Activated CD4-positive, alpha-beta T cell treated with anti-CD3 and anti-CD28 coated beads, Interleukin-2, Interleukin-6, amounts not matched to agents 100 ng/mL and 50 ng/mL, durations not matched to agents 16 hours and 8 hours (primary cell): Measurements from ENCODE around the gene TBC1D2B.
"Not testable (repeated sequence)": the region's sequence is repeated elsewhere in the genome, so short reads cannot be mapped to it uniquely, and the experiment has no call there.

ENCODE experiments used
- DNase-seq: peaks from one replicate; pipeline ENCODE4 v3.0.0-alpha.2; 2020

The TBC1D2B gene

DNA sequence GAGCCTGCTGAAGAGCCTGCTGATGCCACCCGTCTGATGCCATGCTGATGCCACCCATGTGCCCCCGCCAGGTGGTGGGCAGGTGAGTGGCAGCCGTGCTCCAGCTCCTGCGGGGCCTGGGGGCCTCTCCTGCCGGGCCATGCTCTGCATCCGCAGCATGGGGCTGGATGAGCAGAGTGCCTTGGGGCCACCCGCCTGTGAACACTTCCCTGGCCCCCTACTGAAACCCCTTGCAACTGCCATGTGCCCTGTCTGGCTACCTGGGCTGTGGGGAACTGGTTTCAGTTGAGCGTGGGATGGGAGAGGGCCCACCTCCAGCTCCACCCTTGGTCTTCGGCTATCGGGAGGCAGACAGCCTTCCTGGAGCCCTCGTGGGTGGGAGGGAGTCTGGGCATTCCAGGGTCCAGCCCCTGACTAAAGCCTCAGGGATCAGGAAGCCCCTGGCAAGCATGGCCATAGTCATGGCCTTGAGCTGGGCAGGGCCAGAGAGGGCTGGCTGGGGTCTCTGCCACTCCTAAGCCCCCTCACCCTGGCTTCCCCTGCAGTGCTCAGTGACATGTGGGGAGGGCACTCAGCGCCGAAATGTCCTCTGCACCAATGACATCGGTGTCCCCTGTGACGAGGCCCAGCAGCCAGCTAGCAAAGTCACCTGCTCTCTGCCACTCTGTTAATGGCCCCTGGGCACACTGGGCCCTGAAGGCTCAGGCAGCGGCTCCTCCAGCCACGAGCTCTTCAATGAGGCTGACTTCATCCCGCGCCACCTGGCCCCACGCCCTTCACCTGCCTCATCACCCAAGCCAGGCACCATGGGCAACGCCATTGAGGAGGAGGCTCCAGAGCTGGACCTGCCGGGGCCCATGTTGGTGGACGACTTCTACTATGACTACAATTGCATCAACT lies 92.2 kb downstream of the TBC1D2B start:
- no peak for DNase-seq

DNA sequence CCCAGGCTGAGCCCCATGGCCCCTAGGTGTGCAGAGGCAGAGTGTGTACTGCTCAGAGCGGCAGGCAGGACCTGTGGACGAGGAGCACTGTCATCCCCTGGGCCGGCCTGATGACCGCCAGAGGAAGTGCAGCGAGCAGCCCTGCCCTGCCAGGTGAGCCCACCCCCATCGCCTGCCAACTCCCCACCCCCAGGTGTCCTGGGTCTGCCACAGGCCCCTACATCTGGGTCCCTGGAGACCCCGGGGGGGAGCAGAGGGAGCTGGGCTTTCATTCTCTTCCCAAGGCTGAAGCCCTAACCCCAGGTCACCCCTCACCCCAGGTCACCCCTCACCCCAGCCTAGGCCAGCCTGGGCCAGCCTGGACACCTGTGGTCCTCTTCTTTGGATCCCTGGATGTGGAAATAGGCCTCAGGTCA lies 93.1 kb downstream of the TBC1D2B start:
- DNase-seq = no peak

DNA sequence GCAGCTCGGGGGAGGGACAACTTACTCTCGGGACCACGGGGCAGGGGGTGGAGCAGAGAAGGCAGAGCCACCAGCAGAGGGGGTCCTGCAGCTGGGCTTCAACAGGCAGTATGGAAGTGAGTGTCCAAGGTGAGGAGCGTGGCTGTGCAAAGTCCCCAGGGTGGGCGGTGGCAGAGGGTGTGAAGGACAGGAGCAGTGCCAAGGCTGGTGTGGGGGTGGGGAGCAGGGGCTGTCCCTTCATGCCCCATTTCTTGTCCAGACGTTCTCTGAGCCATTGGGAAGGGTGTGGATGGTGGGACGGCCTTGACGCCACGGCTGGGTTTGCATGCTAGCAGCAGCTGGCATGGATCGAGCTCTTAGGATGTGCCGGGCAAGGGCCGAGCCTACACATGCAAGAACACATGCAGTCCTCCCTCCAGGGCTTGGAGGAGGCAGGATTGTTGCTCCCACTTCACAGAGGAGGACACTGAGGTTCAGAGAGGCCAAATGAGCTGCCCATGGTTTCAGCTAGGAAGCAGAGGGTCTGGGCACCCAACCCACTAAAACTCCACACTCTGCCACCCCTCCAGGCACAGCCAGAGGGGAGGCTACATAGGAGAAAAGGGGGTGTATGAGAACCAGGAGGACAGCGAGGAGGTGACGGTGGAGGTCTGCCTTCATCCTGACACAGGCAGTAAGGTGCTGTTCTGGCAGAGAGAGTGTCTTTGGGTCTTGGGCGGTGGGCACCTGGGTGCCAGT lies 93.6 kb downstream of the TBC1D2B start:
- no peak for DNase-seq

DNA sequence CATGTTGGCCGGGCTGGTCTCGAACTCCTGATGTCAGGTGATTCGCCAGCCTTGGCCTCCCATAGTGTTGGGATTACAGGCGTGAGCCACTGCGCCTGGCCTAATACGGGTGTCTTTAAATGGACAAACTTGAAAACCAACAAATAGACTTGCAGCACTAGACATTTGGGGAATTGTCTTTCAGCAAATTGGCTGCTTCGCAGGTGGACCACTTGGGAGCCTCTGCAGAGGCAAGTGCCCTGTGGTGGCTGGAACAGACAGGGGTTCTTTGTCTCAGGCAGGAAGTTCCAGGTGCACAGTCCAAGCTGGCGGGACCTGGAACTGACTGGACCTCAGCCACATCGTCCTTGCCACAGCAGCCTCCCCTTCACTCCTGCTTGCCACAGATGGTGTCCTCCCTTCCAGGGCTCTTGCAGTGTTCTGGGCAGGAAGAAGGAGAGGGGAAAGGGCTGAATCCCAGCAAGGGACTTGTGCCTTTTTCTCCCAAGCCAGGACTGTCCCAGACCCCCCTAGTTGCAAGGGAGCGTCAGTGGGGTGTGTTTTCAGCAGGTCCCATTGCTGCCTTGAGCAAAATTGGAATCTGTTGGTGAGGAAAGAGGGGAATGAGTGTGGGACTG lies 94.3 kb downstream of the TBC1D2B start:
- DNase-seq = no peak

DNA sequence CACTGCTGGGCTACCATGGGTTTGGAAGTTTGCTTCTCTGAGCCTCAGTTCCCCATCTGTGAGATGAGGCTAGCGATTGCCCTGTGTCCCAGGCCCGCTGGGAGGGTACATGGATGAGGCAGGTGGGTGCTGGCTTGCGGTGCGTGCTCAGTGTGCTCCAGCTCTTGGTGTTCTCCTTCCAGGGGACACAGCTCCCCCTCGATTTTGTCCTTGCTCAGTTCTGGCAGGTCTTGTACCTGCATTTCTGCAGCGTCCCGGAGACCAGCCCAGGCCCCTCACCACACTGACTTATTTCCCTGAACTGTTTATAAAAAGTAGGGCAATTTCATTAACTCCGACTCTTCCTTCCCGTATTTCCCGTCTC lies 95.4 kb downstream of the TBC1D2B start:
- no peak for DNase-seq

DNA sequence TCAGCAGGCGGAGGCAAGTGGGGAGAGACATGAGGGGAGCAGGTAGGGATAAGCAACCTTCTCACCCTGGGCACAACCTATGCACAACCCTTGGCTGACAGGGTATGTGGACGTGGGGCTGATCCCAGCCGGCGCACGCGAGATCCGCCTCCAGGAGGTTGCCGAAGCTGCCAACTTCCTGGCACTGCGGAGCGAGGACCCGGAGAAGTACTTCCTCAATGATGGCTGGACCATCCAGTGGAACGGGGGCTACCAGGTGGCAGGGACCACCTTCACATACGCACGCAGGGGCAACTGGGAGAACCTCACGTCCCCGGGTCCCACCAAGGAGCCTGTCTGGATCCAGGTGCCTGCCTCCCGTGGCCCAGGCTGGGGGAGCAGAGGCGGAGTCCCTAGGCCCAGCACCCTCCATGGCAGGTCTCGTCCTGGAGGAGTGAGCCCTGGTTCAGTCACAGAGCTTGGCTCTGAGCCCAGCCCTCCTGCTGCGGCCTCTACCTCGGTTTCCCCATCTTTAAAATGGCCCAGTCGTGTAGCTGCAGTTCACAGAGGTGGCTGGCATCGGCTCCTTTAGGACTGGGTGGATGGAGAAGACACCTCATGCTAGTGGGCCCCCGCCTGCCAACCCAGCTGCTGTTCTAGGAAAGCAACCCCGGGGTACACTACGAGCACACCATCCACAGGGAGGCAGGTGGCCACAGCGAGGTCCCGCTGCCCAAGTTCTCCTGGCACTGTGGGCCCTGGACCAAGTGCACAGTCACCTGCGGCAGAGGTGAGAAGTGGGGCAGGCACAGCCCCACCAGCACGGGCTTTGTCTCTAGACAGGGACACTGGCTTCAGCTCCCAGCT lies 96.0 kb downstream of the TBC1D2B start:
- no peak for DNase-seq

DNA sequence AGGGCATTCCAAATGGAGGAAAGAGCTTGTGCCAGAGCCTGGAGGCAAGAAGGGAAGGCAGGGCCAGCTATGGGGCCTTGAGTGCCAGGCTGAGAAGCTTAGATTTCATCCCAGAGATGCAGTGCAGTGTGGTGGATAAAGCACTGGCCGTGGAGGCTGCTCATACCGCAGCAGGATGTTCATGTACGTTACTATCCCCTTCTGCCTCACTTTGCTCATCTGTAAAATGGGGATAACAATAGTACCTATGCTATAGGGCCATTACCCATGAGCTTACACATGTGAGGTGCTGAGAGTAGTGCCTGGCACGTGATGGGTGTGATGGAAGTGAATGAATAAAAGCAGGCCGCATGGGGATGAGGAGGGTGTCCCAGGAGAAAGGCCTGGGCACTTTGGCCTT lies 96.8 kb downstream of the TBC1D2B start:
- DNase-seq = not testable (repeated sequence)

DNA sequence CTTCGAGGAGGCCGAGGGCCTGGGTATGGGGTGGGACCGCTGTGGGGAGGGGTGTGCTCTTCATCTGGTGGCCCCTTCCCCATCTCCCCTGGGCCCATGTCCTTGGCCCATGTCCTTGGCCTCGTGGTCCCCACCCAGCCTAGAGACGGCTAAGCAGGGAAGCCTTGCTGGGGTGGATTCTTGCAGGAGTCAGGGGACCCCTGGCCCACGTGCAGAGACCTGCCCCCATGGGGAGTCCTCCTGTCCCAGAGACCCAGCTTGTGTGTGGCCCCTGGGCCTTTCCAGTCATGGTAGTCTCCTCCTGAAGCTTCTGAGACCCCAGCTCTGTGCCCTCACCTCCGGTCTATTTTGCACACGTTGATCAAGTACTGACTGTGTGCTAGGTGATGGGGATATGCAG lies 97.4 kb downstream of the TBC1D2B start:
- no peak for DNase-seq

DNA sequence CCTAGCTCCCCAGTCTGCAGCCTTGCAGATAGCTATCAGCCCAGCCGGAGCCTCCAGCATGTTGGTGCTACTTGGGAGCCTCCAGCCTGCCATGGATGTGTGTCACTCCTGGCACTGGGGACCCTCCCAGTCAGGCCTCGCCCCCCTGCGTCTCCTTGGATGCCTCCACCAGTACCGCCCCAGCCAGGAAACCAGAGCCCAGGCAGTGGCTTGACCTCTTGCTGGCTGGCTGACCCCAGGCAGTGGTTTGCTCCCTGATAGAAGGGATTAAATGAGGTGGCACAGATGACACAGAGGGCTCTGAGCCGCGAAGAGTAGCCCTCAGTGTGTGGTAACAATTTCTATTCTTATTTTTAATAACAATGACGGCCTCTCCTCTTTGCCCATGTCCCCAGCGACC lies 98.4 kb downstream of the TBC1D2B start:
- DNase-seq = not testable (repeated sequence)

DNA sequence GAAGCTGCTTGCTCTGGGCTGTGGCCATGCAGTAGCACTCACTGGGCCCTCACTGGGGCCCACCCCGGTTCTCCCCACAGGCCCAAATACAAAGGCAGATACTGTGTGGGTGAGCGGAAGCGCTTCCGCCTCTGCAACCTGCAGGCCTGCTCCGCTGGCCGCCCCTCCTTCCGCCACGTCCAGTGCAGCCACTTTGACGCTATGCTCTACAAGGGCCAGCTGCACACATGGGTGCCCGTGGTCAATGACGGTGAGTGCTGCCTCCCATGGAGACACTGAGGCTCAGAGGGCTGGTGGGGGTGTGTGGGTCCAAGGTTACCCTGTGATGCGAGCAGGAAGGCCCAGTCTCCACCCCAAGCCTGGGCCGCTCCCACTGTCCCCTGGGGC lies 98.8 kb downstream of the TBC1D2B start:
- not testable (repeated sequence) for DNase-seq

DNA sequence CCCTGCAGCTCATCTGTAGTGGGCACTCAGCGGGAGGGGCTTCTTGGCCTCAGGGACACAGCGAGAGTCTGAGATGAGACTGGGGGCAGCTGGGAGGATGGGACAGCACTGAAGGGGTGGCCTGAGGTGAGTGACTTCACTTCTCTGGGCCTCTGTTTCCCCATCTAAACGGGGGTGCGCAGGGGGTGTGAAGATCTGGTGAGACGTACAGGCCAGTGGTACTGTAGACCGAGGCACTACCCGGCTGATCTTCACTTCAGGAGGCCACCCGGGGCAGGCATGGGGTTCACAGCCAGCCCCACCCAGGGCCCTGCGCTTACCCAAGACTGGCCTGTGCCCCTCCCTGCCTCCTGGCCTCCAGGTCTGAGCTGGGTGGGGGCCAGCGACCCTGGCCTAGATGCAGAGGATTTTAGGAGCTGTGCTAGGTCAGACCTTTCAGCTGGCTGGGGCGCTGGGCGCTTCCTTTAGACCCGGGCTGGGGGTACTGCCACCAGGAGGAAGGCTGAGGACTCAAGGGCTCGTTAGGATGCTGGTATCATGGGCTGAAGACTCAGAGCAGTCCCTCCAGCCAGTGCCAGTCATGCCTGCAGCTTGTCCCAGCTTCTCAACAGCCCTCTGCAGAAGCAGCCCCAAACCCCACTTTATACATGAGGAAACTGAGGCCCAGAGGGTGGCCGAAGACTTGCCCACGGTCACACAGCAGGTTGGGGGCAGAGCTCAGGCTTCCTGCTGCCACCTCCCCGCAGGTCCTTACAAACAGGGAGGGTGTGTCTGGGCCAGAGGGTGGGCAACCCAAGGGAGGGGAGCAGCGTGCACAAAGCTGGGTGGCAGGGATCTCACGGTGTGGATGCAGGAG lies 99.4 kb downstream of the TBC1D2B start:
- not testable (repeated sequence) for DNase-seq

DNA sequence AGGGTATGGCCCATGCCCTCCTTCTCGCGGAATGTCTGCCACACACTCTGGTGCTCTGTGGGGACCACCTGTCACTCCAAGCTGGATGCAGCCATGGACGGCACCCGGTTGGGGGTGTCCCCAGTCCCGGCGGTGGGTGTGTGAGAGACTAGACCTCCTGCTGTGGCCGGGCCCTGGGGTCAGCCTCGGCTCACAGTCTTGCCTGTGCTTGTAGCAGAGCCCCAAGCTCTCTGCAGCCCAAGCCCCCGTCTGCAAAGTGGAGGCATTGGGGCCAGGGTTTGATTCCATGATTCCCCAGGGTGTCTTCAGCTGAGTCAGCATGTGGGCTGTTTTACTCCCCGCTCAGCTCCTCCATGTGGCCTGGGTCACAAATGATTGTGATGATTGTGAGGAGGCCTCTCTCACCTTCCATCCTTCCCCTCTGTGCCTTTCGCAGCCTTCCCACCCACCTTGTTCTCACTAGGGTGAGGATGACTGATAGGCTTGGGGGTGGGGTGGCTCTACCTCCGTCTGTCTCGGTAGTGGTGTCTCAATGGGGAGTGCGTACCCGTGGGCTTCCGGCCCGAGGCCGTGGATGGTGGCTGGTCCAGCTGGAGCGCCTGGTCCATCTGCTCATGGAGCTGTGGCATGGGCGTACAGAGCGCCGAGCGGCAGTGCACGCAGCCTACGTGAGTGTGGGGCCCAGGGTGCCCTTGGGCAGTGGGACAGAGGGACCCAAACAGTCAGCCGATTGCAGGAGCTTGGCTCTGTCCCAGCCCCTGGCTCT lies 100.6 kb downstream of the TBC1D2B start:
- not testable (repeated sequence) for DNase-seq

DNA sequence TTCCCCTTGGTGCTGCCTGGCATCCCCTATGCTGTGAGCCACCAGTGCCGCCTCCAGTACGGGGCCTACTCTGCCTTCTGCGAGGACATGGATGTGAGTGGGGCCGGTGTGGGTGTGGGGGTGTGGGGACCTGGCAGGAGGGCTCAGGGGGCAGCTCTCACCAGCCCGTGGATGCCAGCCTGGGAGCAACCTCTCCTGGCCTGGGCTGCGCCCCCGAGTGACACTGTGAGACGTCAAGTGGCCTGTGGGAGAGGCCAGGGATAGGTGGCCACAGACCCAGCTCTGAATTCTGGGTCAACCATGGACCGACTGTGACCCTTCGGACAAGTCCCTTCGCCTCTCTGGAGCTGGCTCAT lies 101.4 kb downstream of the TBC1D2B start:
- not testable (repeated sequence) for DNase-seq

DNA sequence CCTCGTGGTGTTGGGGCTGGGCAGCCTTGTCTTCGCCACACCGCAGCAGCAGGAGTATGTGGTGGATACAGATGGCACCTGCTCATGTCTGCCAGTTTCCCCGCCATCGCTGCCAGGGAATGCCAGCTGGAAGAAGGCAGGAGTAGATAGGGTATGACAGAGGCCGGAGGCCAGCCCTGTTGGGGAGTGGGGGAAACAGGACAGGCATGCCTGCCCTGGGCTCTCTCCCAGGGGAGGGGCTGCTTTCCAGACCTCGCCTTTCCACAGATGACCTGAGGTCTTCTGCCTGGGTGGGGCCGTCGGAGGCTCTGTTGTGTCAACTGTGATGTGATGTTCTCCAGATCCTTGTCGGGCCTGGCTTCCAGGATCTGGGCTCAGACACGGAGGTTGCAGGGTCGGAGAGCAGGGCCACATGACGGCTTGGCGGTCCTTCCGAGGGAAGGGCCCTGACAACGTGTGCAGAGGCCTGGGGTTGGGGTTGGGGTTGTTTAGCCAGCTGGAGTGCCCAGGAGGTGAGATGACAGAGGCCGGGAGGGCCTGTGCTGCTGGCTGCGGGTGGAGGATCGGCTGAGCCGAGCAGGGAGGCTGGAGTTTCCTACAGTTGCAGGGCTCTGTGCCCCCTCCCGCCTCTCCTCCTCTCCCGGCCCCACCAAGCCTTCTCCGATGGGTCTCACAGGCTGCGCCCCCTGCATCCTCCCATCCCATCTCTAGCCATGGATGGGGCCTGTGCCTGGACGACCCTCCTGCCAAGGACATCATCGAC lies 102.0 kb downstream of the TBC1D2B start:
- no peak for DNase-seq

DNA sequence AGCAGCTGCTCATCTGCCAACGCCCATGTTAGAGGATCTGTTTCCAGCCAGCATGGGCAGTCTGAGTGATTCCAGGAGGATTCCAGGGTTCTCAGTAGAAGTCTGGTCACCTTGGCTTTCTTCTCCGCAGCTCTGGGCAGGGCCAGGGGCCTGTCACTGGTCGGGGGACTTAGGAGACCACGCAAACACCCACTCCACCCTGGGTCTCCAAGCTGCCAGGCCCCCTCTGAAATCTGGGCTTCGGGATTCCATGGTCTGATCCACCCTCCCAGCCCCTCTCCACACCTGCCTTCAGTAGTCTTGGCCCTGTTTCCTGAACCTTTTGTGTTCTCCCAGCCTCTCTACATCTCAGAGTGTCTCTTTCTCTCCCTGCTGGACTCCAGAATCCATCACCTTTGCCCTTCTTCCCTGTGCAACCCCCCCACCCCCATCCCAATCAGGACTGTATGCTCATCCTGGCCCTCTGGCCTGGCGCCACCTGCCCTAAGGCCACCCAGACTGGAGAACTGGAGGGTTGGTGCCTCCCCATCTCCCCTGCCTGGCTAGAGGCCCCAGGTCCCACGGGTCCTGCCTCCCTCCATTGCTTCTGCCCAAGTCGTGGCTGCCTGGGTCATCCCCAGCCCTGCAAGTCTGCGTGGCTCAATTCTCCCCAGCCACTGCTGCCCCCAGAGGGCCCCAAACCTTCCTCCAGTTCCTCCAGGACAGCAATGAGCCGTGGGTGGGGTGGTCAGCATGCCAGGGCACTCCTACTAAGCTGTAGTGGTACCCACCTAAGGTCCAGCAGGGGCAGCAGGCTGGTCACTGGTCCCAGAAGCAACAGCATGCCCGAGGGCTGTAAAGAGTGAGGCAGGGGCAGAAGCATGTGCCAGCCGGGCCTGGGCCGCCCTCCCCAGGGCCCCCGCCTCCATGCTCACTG lies 102.8 kb downstream of the TBC1D2B start:
- no peak for DNase-seq

DNA sequence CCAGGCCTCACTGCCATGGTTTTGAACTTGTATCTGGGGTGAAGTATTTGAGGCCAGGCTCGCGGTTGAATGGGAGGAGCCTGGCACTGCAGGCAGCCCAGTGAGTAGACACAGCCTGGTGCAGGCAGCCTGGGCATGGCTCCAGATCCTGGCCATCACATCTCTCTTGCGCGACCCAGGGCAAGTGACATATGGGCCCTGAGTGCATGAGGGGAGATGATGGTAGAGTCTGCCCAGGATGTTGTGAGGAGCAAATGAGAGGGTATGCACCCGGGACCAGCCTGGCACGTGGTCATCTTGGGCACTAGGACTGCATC lies 103.5 kb downstream of the TBC1D2B start:
- no peak for DNase-seq

DNA sequence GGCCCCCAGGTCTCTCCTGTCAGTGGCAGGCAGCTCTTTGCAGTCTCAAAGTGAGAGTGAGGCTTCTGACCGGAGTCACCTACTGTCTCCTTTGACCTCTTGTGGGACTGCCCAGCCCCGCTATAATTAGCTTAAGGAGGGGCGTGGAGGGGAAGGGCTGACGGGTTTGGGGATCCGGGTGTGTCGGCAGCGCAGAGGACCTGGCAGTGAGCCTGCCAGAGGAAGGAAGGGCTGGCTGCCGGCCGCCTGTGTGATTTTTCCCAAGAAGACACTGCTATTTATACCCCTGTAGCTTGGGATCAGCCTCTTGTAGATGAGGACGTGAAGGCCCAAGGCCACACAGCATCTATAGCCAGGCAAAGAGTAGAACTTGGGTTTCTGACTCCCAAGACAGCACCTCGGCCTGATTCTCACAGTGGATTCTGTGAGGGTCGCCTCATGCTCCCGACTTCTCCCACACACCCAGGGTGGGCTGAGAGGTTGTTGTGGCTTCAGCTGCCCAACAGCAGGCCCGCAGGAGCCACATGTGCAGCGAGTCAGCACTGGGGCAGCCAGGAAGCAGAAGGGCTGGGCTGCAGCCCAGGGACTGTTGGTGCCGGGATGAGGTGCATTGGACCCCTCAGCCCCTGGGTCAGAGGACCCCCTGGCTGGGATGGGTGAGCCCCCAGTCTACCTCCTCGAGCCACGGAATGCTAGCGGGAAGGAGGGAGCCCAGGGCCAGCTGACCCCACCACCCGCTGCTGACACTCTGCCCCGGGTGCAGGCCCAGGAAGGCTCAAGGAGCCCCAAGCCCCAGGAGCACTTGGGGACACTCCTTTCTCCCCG lies 104.0 kb downstream of the TBC1D2B start:
- DNase-seq = not testable (repeated sequence)

DNA sequence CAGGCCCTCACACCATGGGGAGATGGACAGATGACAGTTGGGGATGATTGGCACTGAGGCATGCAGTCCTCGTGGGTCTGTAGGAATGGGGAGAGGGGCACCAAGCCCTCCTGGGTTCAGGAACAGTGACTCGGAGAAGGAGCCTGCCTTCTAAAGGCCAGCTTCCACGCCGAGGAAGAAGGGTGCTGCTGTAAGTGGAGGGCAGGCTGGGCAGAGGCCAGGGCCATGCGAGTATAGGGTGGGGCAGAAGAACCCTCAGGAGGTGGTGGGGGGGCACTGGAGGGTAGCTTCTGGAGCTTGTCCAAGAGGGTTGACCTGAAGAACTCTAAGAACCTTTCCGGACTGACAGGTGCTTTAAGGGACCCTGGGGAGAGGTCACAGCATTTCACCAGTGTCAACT lies 104.8 kb downstream of the TBC1D2B start:
- not testable (repeated sequence) for DNase-seq
